Transverse colon (tissue), 4 donors: Measurements from ENCODE around the gene FAM98C. TPM values are rescaled to one million over a fixed set of nuclear protein-coding genes. Genes with fewer than 3 reads are reported as not detected.
A peak's percentile ranks its signal among the peaks of the same experiment; 100 is the strongest.

Experiments
- DNase-seq: peaks from one replicate; pipeline ENCODE4 v3.0.0-alpha.2; 2019
- H3K27ac ChIP-seq, 4 donors: fragments of 200-600 bp; sonication (generic); 2 replicates each; pipeline ENCODE4 v1.5.1; 2016 to 2018; ENCODE audit warnings: inconsistent platforms in 4 of 4
- H3K27me3 ChIP-seq: fragments of 200-600 bp; sonication (generic); 2 replicates; pipeline ENCODE4 v1.5.1; 2017; ENCODE audit warnings: inconsistent platforms
- H3K36me3 ChIP-seq, 4 donors: fragments of 200-600 bp; sonication (generic); 2 replicates each; pipeline ENCODE4 v1.5.1; 2017 to 2019; ENCODE audit warnings: inconsistent platforms in 4 of 4
- H3K4me1 ChIP-seq, 4 donors: fragments of 200-600 bp; sonication (generic); 2 replicates each; pipeline ENCODE4 v1.5.1; 2017 to 2020; ENCODE audit warnings: inconsistent platforms in 4 of 4
- H3K4me3 ChIP-seq, 4 donors: fragments of 200-600 bp; sonication (generic); 1 replicate in 1 of 4; 2 replicates in 3 of 4; pipeline versions ENCODE4 v1.5.1 to v1.6.1; 2017 to 2019; ENCODE audit warnings: inconsistent platforms in 4 of 4
- H3K9me3 ChIP-seq, 2 donors: fragments of 200-600 bp; sonication (generic); 2 replicates each; pipeline ENCODE4 v1.5.1; 2017 to 2019; ENCODE audit warnings: inconsistent platforms in 2 of 2
- CTCF ChIP-seq, 5 experiments: fragments of 200-600 bp in 3 of 5; fragments of 450-650 bp in 2 of 5; sonication (generic) in 3 of 5; IDR thresholded peaks; 1 replicate in 2 of 5; 2 replicates in 3 of 5; pipeline ENCODE4 v1.5.1; 2016 to 2017; ENCODE audit warnings: antibody characterized with exemption in 5 of 5, inconsistent platforms in 3 of 5, mild to moderate bottlenecking in 2 of 5, moderate library complexity in 1 of 5
- EP300 ChIP-seq: sonication (generic); formaldehyde crosslinking; IDR thresholded peaks from one replicate; pipeline ENCODE4 v1.6.1; 2017; ENCODE audit warnings: antibody characterized with exemption, low read depth
- POLR2A ChIP-seq: fragments of 450-650 bp; IDR thresholded peaks from one replicate; pipeline ENCODE4 v1.6.1; 2016; ENCODE audit warnings: antibody characterized with exemption, mild to moderate bottlenecking, moderate library complexity
- POLR2AphosphoS5 ChIP-seq, 3 donors: sonication (generic); formaldehyde crosslinking; IDR thresholded peaks; one replicate each; pipeline ENCODE4 v1.6.1; 2016; ENCODE audit warnings: antibody characterized with exemption in 3 of 3
- WGBS, 2 donors: methylation state at CpG; one replicate each; pipeline ENCODE4 v1.1.5; 2018; ENCODE audit warnings: low coverage in 1 of 2; 5-methylcytosine and 5-hydroxymethylcytosine counted together
- in situ Hi-C, 4 donors: fragments of 200-750 bp; cut with MboI; loops; one replicate each; pipeline versions ENCODE4 v1.15.0 to v1.15.1; 2017; ENCODE audit warnings: low sequenced_read_pairs in 3 of 4, low pct_ligation_motif_present in 1 of 4, low pct_unique_long_range_greater_than_20kb in 1 of 4
- intact Hi-C: fragments of 100-400 bp; cut with DNase I; formaldehyde crosslinking; loops from one replicate; pipeline ENCODE4 v1.15.1; 2023; ENCODE audit warnings: low total_unique reads
- total RNA-seq, 4 donors: library from RNA; depleted of rRNA; stranded (reverse); fragments of >200 nt; gene quantifications; one replicate each; pipeline ENCODE4 v1.1.0, GENCODE V29; 2016

The FAM98C gene
- total RNA-seq, 4 donors from 2014 or later: 34.0 to 102 (median 41.2) TPM

GRCh38 chr19:38370299-38370698, 32.6 kb upstream of the FAM98C start:
- Histone ChIP-seq H3K27ac (no peak overlapping the region), H3K9me3 (no peaks in the 10 kb centered on the region), H3K27me3 (peaks cover 10% of the 10 kb centered on the region), H3K36me3 (no peaks in the 10 kb centered on the region), H3K4me3 (no peak overlapping the region), H3K4me1 (peaks cover 0 to 5% (median 2%) of the 10 kb centered on the region in 4 donors)
- TF ChIP-seq EP300 (no peak), POLR2AphosphoS5 (IDR thresholded peaks at IDR 0.05) (no peak), CTCF (IDR thresholded peaks at IDR 0.05) (no peak), POLR2A (no peak)
- in situ Hi-C loops (no loop called here), intact Hi-C loops (no loop called here)
- WGBS, 2 donors: 54 to 65% methylated on average over 3 to 12 of the region's 12 CpGs
- DNase-seq: no peak

GRCh38 chr19:38371081-38371480, 31.8 kb upstream of the FAM98C start:
- in situ Hi-C loops: no loop called here
- no peak for DNase-seq
- 80% methylated on average over 1 to 6 of the region's 6 CpGs for WGBS, 2 donors
- no peak overlapping the region for H3K27ac ChIP-seq
- no peak overlapping the region for H3K4me3 ChIP-seq
- intact Hi-C loops: no loop called here
- no peaks in the 10 kb centered on the region for H3K9me3 ChIP-seq
- H3K36me3 ChIP-seq: no peaks in the 10 kb centered on the region
- peaks cover 8% of the 10 kb centered on the region for H3K27me3 ChIP-seq
- H3K4me1 ChIP-seq: peaks cover 6 to 13% (median 10%) of the 10 kb centered on the region in 4 donors
- TF ChIP-seq POLR2AphosphoS5 (IDR thresholded peaks at IDR 0.05): no peak
- no peak for TF ChIP-seq CTCF (IDR thresholded peaks at IDR 0.05)
- TF ChIP-seq POLR2A: no peak
- TF ChIP-seq EP300: no peak

- Histone ChIP-seq H3K36me3 (peaks cover 0 to 2% (median 0%) of the 10 kb centered on the region in 4 donors), H3K27ac (peak overlapping the region; percentile 85 to 92 (median 88)), H3K27me3 (no peaks in the 10 kb centered on the region), H3K4me3 (peak overlapping the region in 3 of 4 donors; percentile 23 to 76 (median 66)), H3K4me1 (peaks cover 11 to 28% (median 16%) of the 10 kb centered on the region in 4 donors), H3K9me3 (no peaks in the 10 kb centered on the region)
- DNase-seq: no peak
- 68 to 86% methylated on average over 2 to 6 of the region's 6 CpGs for WGBS, 2 donors
- TF ChIP-seq POLR2A (no peak), POLR2AphosphoS5 (IDR thresholded peaks at IDR 0.05) (no peak), CTCF (IDR thresholded peaks at IDR 0.05) (no peak), EP300 (no peak)
- intact Hi-C loops (no loop called here), in situ Hi-C loops (no loop called here)
These were observed 29.0 kb upstream of the FAM98C start for GRCh38 chr19:38373907-38374331.

- WGBS, 2 donors: 0 to 1% methylated on average over 4 to 40 of the region's 65 CpGs
- in situ Hi-C loops (no loop called here), intact Hi-C loops (no loop called here)
- peak; percentile 99 for DNase-seq
- no peaks in the 10 kb centered on the region for H3K27me3 ChIP-seq
- H3K9me3 ChIP-seq: no peaks in the 10 kb centered on the region
- H3K4me3 ChIP-seq: peak within 1 kb of the TSS; percentile 66 to 82 (median 74)
- TF ChIP-seq POLR2A (peak; percentile 95), POLR2AphosphoS5 (IDR thresholded peaks at IDR 0.05) (peak; percentile 92 to 97 (median 95)), CTCF (IDR thresholded peaks at IDR 0.05) (peak in 1 of 5 experiments; percentile 18), EP300 (peak; percentile 72)
- H3K36me3 ChIP-seq: peaks cover 0 to 6% (median 0%) of the 10 kb centered on the region in 4 donors
- H3K27ac ChIP-seq: peak within 1 kb of the TSS; percentile 85 to 92 (median 88)
- H3K4me1 ChIP-seq: peaks cover 11 to 28% (median 16%) of the 10 kb centered on the region in 4 donors
These were observed 28.4 kb upstream of the FAM98C start, which contains the start of gene PSMD8 for GRCh38 chr19:38374332-38375097. TSS of gene PSMD8 (plus strand) at chr19:38374571. CDS start at chr19:38374602, 31 bp downstream.
